GM18873 (cell line): Measurements from ENCODE around the gene RECK.

Source experiments
- ATAC-seq: cut with Tn5 transposase; IDR thresholded peaks from one replicate; pipeline ENCODE4 v1.9.1; 2021; ENCODE audit warnings: mild to moderate bottlenecking, moderate library complexity, moderate number of reproducible peaks; ENCODE audit not compliant: unreplicated experiment, low FRiP score

RECK gene

GRCh38 chr9:36136894-36137391 lies 100.2 kb downstream of the RECK start:
- peak; percentile 27 for ATAC-seq

GRCh38 chr9:36137392-36138004 lies 100.8 kb downstream of the RECK start:
- ATAC-seq = no peak

DNA sequence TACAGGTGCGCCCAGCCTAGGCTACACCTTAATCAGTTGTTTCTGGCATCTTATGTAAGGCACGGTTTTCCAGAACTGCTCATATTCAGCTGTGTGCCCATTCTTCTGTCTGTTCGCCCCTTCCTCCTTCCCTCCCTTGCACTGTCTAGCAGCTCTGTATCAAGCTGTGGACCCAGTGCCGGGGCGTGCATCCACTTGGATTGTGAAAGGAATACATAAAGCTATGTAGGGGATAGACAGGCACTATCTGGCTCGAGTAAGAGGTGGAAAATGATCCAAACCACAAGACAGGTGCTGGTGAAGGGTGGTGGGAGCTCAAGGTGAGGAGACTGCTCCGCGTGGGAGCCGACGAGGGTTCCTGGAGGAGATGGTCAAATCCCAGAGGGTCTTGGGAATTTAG lies 101.8 kb downstream of the RECK start:
- ATAC-seq = no peak

DNA sequence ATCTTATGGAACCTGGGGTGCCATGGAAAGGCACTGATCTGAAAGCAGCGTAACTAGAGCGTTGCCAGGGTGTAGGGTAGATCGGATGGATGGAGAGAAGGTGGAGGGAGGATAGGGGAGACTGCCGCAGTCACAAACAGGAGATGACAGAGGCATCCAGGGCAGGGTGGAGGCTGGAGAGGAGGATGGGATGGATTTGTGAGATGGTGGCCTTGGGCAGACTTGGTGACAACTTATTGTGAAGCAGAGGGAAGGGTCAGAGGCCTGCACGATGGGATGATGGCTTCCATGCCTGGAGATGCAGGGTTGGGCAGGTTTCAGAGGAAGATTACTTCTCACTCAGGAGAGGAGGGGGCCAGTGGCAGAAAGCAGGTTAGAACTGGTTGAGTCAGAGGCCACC lies 102.2 kb downstream of the RECK start:
- no peak for ATAC-seq

DNA sequence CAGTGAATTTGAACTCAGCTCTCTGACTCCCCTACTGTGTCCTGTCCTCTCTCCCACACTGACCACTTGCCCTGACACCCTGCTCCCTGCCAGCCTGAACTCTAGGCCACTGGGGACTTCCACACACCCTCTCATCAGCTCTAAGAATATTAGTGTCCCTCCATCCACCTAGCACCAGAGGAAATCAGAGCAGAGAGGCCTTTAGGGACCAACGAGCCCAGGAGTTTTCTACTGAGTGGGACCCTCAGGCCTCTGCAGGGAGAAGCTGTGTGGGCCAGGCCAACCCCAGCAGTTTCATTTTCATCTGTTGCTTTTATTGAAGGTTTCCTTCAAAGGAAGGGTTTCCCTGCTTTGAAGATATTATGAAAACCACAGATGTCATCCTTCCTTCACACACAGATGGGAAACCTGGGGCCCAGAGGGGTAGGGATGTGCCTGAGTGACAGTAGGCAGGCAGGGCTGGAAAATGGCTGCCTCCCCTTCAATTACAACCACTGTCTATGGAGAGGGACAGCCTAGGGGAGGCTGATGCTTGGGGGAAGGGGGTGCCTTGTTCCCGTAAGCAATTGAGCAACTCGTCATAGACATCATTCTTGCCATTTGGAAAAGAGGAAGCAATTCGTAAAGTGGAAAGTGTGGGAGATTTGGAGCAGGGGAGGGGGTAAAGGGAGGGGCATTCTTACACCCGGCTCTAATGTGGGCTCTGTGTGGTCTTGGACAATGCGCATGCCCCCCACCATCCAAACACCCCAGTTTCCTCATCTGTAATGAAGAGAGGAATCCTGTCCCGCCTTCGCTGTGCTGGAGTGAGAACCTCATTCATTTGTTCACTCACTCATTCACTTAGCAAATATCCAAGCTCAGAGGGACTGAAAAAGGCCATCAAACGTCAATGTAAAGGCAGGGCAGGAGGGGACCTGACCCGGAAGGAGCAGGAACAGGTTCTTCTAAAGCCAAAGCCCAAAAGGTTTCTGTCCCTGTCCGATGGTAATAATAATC lies 103.7 kb downstream of the RECK start:
- ATAC-seq = no peak

DNA sequence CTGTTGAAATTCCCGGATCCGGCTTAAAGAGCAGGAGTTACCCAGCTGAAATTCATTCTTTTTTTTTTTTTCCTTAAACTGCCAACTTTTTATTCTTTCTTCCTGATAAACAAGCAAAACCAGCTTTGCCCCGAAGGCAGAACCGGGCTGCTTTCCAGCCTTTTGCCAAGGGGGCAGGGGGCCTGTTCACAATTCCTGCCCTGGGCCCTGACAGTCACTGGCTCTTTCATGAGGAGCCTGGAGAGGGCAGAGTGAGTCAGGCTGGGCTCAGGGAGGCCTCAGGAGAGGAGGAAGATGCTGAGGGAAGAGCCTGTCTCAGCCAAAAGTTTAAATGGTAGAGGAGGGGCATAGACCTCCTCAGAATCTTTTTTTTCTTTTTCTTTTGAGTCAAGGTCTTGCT lies 104.6 kb downstream of the RECK start:
- ATAC-seq = no peak

- no peak for ATAC-seq
Measured at GRCh38 chr9:36141761-36142160, 105.0 kb downstream of the RECK start.

- no peak for ATAC-seq
Measured at GRCh38 chr9:36142510-36143244, 106.0 kb downstream of the RECK start.

- ATAC-seq = no peak
Measured at GRCh38 chr9:36143245-36143641, 106.5 kb downstream of the RECK start.

- ATAC-seq = no peak
Measured at GRCh38 chr9:36144309-36145232, 107.9 kb downstream of the RECK start.

- no peak for ATAC-seq
Measured at GRCh38 chr9:36145970-36146369, 109.3 kb downstream of the RECK start.

- no peak for ATAC-seq
Measured at GRCh38 chr9:36146651-36147050, 109.9 kb downstream of the RECK start.

GRCh38 chr9:36147441-36148175 lies 110.9 kb downstream of the RECK start:
- ATAC-seq = no peak

GRCh38 chr9:36148311-36149051 lies 111.8 kb downstream of the RECK start:
- no peak for ATAC-seq

DNA sequence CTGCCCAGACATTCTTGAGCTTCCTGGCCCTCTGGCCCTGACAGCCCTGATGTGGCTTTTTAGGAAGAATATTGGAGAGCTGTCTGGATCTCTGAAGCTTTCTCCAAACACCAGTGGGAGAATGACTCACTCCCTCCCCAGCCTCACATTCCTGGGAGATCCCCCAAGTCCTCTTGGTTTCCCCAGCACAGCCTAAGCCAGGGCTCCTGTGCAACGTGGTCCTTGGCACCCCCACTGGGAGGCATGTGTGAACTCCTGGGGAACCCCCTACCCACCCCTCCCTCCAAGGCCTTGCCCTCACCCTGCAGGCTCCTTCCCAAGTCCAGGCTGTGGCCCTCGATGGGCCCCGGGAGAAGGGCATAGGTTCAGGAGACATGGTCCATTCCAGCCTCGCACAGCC lies 112.5 kb downstream of the RECK start:
- no peak for ATAC-seq

DNA sequence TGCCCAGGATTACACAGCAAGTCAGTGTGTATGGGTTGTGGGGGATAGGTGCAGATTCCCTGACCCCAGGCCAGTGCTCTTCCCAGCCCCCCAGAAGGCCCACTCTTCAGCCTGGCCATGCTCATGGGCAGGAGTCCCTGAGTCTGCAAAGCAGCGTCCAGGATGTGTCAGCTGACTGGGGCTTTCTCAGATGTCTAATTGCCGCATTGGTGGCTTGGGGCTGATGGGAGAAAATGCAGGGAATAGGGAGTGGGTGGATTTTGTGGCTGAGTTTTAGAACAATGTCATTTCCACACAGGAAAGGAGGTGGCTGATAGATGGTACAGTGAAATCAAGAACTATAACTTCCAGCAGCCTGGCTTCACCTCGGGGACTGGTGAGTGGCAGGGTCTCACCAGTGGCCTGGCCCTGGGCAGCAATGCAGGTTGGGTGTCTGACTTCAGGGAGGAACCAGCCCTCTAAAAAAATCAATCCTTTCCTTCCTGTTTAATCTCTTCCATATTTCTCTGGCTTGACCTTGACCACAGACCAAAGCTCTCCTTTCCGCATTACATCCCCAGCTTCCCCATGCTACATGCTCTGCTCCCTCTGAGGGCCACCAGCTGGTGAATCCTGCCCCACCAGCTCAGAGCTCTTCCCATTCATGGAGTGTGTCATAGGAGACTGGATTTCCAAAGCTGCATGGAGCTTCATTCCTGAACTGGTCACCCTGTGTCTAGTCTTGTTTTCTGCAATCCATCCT lies 114.0 kb downstream of the RECK start:
- ATAC-seq = no peak

GRCh38 chr9:36151316-36152210 lies 114.8 kb downstream of the RECK start:
- ATAC-seq = peak; percentile 86
